WERI-Rb-1 (cell line): Measurements from ENCODE around the gene THBS2.

Source experiments
- DNase-seq: peaks from one replicate; pipeline ENCODE4 v3.0.0-alpha.2; 2020
- H3K27ac ChIP-seq: fragments of 250-450 bp; sonication (Bioruptor Pico); 2 replicates; pipeline ENCODE4 v1.5.1; 2020; ENCODE audit warnings: mild to moderate bottlenecking, moderate library complexity
- H3K27me3 ChIP-seq: fragments of 250-450 bp; sonication (Bioruptor Pico); 2 replicates; pipeline ENCODE4 v1.5.1; 2021; ENCODE audit warnings: mild to moderate bottlenecking, low read depth, moderate library complexity; ENCODE audit not compliant: insufficient read depth, severe bottlenecking
- H3K36me3 ChIP-seq: fragments of 250-450 bp; sonication (Bioruptor Pico); 2 replicates; pipeline ENCODE4 v1.5.1; 2020; ENCODE audit warnings: mild to moderate bottlenecking, moderate library complexity
- H3K4me3 ChIP-seq: 2 replicates; pipeline ENCODE4 v1.5.1; 2011; ENCODE audit warnings: low read depth, mild to moderate bottlenecking, control low read depth, low read length
- H3K9me3 ChIP-seq: fragments of 250-450 bp; sonication (Bioruptor Pico); 2 replicates; pipeline ENCODE4 v1.5.1; 2021; ENCODE audit warnings: mild to moderate bottlenecking, moderate library complexity; ENCODE audit not compliant: severe bottlenecking
- CTCF ChIP-seq: IDR thresholded peaks from 2 replicates; pipeline ENCODE4 v1.5.1; 2011; ENCODE audit warnings: low read depth, mild to moderate bottlenecking, control low read depth, inconsistent platforms, low read length

THBS2 gene

GRCh38 chr6:169212897-169213813 lies 40.5 kb downstream of the THBS2 start:
- Histone ChIP-seq H3K27me3 (no peaks in the 10 kb centered on the region), H3K27ac (peak overlapping the region; percentile 52), H3K4me3 (peak overlapping the region; percentile 44)

GRCh38 chr6:169212436-169212835 lies 41.2 kb downstream of the THBS2 start:
- Histone ChIP-seq H3K9me3 (no peaks in the 10 kb centered on the region), H3K27me3 (no peaks in the 10 kb centered on the region), H3K36me3 (no peaks in the 10 kb centered on the region), H3K27ac (peak overlapping the region; percentile 52; the same call in 1 of the 2 replicates), H3K4me3 (peak overlapping the region; percentile 44)
- no peak for TF ChIP-seq CTCF
- DNase-seq, result no peak

More at GRCh38 chr6:169212897-169213813, 40.5 kb downstream of the THBS2 start:
- Histone ChIP-seq H3K36me3 (no peaks in the 10 kb centered on the region), H3K9me3 (no peaks in the 10 kb centered on the region)
- peak; percentile 54; the same call in 1 of the 2 replicates for TF ChIP-seq CTCF
- DNase-seq, result peak; percentile 91

- no peaks in the 10 kb centered on the region for H3K27me3 ChIP-seq
- no peak for DNase-seq
- H3K36me3 ChIP-seq, result no peaks in the 10 kb centered on the region
- H3K27ac ChIP-seq, result no peak overlapping the region
- TF ChIP-seq CTCF, result no peak
- H3K4me3 ChIP-seq, result no peak overlapping the region
- H3K9me3 ChIP-seq, result no peaks in the 10 kb centered on the region
Measured at GRCh38 chr6:169211881-169212280, 41.8 kb downstream of the THBS2 start.

- TF ChIP-seq CTCF, result no peak
- Histone ChIP-seq H3K27ac (no peak overlapping the region), H3K9me3 (no peaks in the 10 kb centered on the region), H3K36me3 (no peaks in the 10 kb centered on the region), H3K27me3 (no peaks in the 10 kb centered on the region), H3K4me3 (no peak overlapping the region)
- DNase-seq, result no peak
Measured at GRCh38 chr6:169210611-169211010, 43.0 kb downstream of the THBS2 start.

GRCh38 chr6:169208011-169208410 lies 45.6 kb downstream of the THBS2 start:
- Histone ChIP-seq H3K4me3 (no peak overlapping the region), H3K27me3 (no peaks in the 10 kb centered on the region), H3K9me3 (no peaks in the 10 kb centered on the region), H3K36me3 (no peaks in the 10 kb centered on the region), H3K27ac (no peak overlapping the region)
- no peak for TF ChIP-seq CTCF
- no peak for DNase-seq

GRCh38 chr6:169207482-169207881 lies 46.2 kb downstream of the THBS2 start:
- no peak overlapping the region for H3K27ac ChIP-seq
- no peaks in the 10 kb centered on the region for H3K36me3 ChIP-seq
- no peak for DNase-seq
- H3K27me3 ChIP-seq, result no peaks in the 10 kb centered on the region
- no peak for TF ChIP-seq CTCF
- H3K4me3 ChIP-seq, result no peak overlapping the region
- H3K9me3 ChIP-seq, result no peaks in the 10 kb centered on the region
